GM12873 (cell line): ENCODE data around the gene LMTK3.

Experiments used
- CTCF ChIP-seq: IDR thresholded peaks from 2 replicates; pipeline ENCODE4 v1.5.1; 2012; ENCODE audit warnings: low read depth, mild to moderate bottlenecking, moderate library complexity, low read length, control low read depth; ENCODE audit not compliant: insufficient read depth; ENCODE audit errors: missing control alignments

Gene LMTK3

GRCh38 chr19:48469289-48469881 lies 42.2 kb downstream of the LMTK3 start, which contains the start of gene CYTH2:
CYTH2 (plus strand) TSS chr19:48469369; CDS start chr19:48469508, 139 bp downstream.
- no peak for TF ChIP-seq CTCF

GRCh38 chr19:48468772-48469288 lies 42.8 kb downstream of the LMTK3 start:
- no peak for TF ChIP-seq CTCF

- TF ChIP-seq CTCF = no peak
Measured at GRCh38 chr19:48466561-48467325, 44.9 kb downstream of the LMTK3 start.

GRCh38 chr19:48465215-48465614 lies 46.4 kb downstream of the LMTK3 start:
- TF ChIP-seq CTCF = no peak

- no peak for TF ChIP-seq CTCF
Measured at GRCh38 chr19:48461982-48462655, 49.5 kb downstream of the LMTK3 start.

GRCh38 chr19:48461651-48461981 lies 50.0 kb downstream of the LMTK3 start:
- no peak for TF ChIP-seq CTCF

- no peak for TF ChIP-seq CTCF
Measured at GRCh38 chr19:48458016-48458415, 53.6 kb downstream of the LMTK3 start.
